Measurements from ENCODE around the gene FAM89B.

Gene FAM89B

DNA sequence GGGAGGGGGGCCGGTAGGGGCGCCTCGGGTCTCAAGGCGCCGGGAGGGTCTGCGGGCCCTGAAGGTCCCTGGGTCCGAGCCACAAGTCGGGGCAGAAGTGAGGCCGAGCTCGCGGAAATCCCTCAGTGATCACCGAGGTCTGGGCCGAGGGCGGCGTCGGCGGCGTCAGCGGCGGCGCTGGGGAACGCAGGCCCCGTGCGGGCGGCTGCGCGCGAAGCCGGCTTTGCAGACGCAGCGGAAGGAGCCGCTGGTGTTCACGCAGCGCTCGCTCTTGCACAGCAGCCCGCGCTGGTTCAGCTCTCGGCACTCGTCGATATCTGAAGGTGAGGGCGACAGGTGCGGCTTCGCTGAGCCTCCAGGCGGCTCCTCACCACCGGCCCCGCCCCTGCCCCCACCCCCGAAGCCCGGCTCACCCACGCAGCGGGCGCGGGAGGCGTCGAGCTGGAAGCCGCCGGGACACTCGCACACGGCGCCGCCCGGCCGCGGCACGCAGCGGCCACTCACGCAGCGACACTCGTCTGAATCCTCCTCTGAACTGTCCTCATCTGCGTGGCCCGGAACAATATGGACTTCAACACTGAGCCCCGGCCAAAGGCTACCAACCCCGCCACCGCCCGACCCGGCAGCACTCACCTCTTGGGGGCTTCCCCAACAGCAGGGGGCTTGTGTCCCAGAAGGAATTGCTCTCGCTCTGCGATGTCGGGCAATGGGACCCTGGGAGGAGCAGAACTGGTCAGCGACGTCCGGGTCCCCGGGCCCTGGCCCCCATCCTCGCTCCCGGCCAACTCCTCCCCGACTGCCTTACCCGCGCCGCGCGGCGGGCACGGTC lies 33.2 kb upstream of the FAM89B start:
- ATAC-seq (ENCODE audit: insufficient read depth, low read depth) = no peak
- TF ChIP-seq, protein P1, sequence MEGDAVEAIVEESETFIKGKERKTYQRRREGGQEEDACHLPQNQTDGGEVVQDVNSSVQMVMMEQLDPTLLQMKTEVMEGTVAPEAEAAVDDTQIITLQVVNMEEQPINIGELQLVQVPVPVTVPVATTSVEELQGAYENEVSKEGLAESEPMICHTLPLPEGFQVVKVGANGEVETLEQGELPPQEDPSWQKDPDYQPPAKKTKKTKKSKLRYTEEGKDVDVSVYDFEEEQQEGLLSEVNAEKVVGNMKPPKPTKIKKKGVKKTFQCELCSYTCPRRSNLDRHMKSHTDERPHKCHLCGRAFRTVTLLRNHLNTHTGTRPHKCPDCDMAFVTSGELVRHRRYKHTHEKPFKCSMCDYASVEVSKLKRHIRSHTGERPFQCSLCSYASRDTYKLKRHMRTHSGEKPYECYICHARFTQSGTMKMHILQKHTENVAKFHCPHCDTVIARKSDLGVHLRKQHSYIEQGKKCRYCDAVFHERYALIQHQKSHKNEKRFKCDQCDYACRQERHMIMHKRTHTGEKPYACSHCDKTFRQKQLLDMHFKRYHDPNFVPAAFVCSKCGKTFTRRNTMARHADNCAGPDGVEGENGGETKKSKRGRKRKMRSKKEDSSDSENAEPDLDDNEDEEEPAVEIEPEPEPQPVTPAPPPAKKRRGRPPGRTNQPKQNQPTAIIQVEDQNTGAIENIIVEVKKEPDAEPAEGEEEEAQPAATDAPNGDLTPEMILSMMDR (IDR thresholded peaks at IDR 0.05; ENCODE audit: borderline replicate concordance, extremely low read depth, low read length, poor library complexity, severe bottlenecking) = no peak
- TF ChIP-seq EZH2 (IDR thresholded peaks at IDR 0.05; ENCODE audit: borderline replicate concordance, low read depth, low read length, severe bottlenecking) = no peak
- H4K20me1 ChIP-seq (ENCODE audit: insufficient read depth, low read length) = 0 out of 2 replicates have a peak, but pooled peaks cover 4% of the 10 kb centered on the region
- H3K27me3 ChIP-seq (ENCODE audit: insufficient read depth, low read length, poor library complexity) = no peaks in the 10 kb centered on the region
- H3K4me1 ChIP-seq (ENCODE audit: insufficient read depth, low read length) = peaks cover 20% of the 10 kb centered on the region
- no peak overlapping the region for H3K4me2 ChIP-seq (ENCODE audit: insufficient read depth, low read length)
- H2AFZ ChIP-seq (ENCODE audit: low read depth, low read length) = no peak overlapping the region
- H3K9ac ChIP-seq (ENCODE audit: low read depth, low read length) = no peak overlapping the region
- no peak overlapping the region for H3K4me3 ChIP-seq (ENCODE audit: low read depth in 1 of 2, low read length in 2 of 2)
- H3K79me2 ChIP-seq (ENCODE audit: insufficient read depth, low read length) = no peaks in the 10 kb centered on the region
- H3K27ac ChIP-seq (ENCODE audit: low read length) = no peak overlapping the region
- H3K9me3 ChIP-seq (ENCODE audit: insufficient read depth, low read length, severe bottlenecking) = no peaks in the 10 kb centered on the region
- H3K36me3 ChIP-seq (ENCODE audit: insufficient read depth, low read length) = peaks cover 31% of the 10 kb centered on the region
- no peak for DNase-seq

DNA sequence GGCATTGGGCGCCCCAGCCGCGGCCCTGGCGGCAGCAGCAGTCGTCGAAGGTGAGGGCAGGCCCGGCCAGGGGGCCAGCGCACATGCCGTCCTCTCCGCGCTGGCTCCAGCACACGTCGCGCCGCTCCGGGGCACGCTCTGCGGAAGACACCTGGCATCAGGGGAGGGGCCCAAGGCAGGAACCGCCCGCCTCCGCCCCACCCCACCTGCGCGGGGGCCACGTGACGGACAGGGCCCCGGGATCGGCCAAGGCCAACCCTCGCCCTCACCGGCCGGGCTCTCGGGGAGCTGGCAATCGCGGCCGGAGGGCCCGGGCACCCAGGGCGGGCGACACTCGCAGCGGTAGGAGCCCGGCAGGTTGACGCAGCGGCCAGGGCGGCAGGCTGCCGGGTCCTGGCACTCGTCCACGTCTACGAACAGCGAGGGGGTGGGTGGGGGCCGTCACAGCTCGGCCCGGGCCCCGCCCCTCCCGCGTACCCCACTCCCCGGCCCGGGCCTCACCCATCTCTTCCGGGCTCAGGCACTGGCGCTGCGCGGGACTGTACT lies 32.5 kb upstream of the FAM89B start:
- no peak overlapping the region; a peak in 1 of 4 replicates for H3K4me3 ChIP-seq (ENCODE audit: low read depth in 1 of 2, low read length in 2 of 2)
- no peak overlapping the region for H3K27ac ChIP-seq (ENCODE audit: low read length)
- no peak overlapping the region for H2AFZ ChIP-seq (ENCODE audit: low read depth, low read length)
- H3K79me2 ChIP-seq (ENCODE audit: insufficient read depth, low read length) = no peaks in the 10 kb centered on the region
- peaks cover 31% of the 10 kb centered on the region for H3K36me3 ChIP-seq (ENCODE audit: insufficient read depth, low read length)
- 0 out of 2 replicates have a peak, but pooled peaks cover 4% of the 10 kb centered on the region for H4K20me1 ChIP-seq (ENCODE audit: insufficient read depth, low read length)
- H3K9me3 ChIP-seq (ENCODE audit: insufficient read depth, low read length, severe bottlenecking) = no peaks in the 10 kb centered on the region
- ATAC-seq (ENCODE audit: insufficient read depth, low read depth) = peak; percentile 66
- no peak for TF ChIP-seq EZH2 (IDR thresholded peaks at IDR 0.05; ENCODE audit: borderline replicate concordance, low read depth, low read length, severe bottlenecking)
- TF ChIP-seq, protein P1 (IDR thresholded peaks at IDR 0.05; ENCODE audit: borderline replicate concordance, extremely low read depth, low read length, poor library complexity, severe bottlenecking) = no peak
- no peak overlapping the region for H3K9ac ChIP-seq (ENCODE audit: low read depth, low read length)
- DNase-seq = no peak
- H3K27me3 ChIP-seq (ENCODE audit: insufficient read depth, low read length, poor library complexity) = no peaks in the 10 kb centered on the region
- H3K4me1 ChIP-seq (ENCODE audit: insufficient read depth, low read length) = peaks cover 20% of the 10 kb centered on the region
- peak overlapping the region; percentile 65 for H3K4me2 ChIP-seq (ENCODE audit: insufficient read depth, low read length)

DNA sequence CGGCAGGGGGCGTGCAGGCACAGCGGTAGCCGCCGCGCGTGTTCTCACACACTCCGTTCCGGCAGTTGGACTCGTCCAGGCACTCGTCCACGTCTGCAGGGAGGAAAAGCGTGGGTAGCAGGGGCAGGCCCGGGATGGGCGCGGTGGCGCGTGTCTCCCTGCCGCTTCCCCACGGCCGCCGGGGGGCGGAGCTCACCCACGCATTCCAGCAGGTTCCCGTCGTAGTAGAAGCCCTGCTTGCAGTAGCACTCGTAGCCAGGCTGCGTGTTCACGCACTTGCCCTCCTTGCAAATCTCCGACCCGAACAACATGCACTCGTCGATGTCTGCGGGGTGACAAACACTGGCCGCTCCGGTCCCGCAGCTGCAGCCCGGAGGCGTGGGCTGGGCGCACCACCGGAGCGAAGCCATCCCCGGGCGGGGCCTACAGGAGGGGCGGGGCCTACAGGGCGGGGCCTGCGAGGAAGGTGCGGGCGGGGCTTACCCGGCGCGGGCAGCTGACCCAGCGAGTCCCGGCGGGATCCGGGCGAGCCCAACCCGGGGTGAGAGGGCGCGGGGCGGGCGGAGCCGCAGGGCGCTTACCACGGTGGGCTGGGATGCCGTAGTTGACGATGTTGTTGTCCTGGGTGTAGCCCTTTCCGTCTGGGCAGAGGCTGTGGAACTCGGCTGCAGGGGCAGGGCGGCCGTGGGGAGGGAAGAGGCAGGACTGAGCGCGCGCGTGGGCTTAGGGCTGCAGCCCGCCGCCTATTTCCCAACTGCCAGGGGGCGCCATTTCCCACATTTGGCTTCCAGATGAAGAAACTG lies 31.8 kb upstream of the FAM89B start:
- Histone ChIP-seq H3K36me3 (ENCODE audit: insufficient read depth, low read length) (peaks cover 25% of the 10 kb centered on the region), H4K20me1 (ENCODE audit: insufficient read depth, low read length) (0 out of 2 replicates have a peak, but pooled peaks cover under 1% of the 10 kb centered on the region), H3K4me1 (ENCODE audit: insufficient read depth, low read length) (peaks cover 20% of the 10 kb centered on the region), H3K4me2 (ENCODE audit: insufficient read depth, low read length) (peak overlapping the region; percentile 65), H3K9ac (ENCODE audit: low read depth, low read length) (peak overlapping the region; percentile 38), H3K9me3 (ENCODE audit: insufficient read depth, low read length, severe bottlenecking) (no peaks in the 10 kb centered on the region), H3K27me3 (ENCODE audit: insufficient read depth, low read length, poor library complexity) (no peaks in the 10 kb centered on the region), H3K4me3 (ENCODE audit: low read depth in 1 of 2, low read length in 2 of 2) (peak overlapping the region in 1 of 2 experiments; percentile 53; a peak in 2 of 4 replicates), H2AFZ (ENCODE audit: low read depth, low read length) (peak overlapping the region; percentile 68), H3K27ac (ENCODE audit: low read length) (peak overlapping the region; percentile 53), H3K79me2 (ENCODE audit: insufficient read depth, low read length) (no peaks in the 10 kb centered on the region)
- DNase-seq (peak; percentile 81), ATAC-seq (ENCODE audit: insufficient read depth, low read depth) (peak; percentile 76)
- TF ChIP-seq EZH2 (IDR thresholded peaks at IDR 0.05; ENCODE audit: borderline replicate concordance, low read depth, low read length, severe bottlenecking) = no peak
- TF ChIP-seq, protein P1 (IDR thresholded peaks at IDR 0.05; ENCODE audit: borderline replicate concordance, extremely low read depth, low read length, poor library complexity, severe bottlenecking) = peak; percentile 91

All from DND-41 (cell line).